Testis (tissue), 2 donors: ENCODE results near the gene MACF1.

Source experiments
- CTCF ChIP-seq, 3 experiments: fragments of 450-650 bp in 2 of 3; fragments of 200-600 bp in 1 of 3; sonication (generic) in 1 of 3; IDR thresholded peaks; one replicate each; pipeline ENCODE4 v1.5.1; 2016 to 2019; ENCODE audit warnings: antibody characterized with exemption in 3 of 3, mild to moderate bottlenecking in 2 of 3, moderate library complexity in 1 of 3
- POLR2A ChIP-seq: fragments of 450-650 bp; IDR thresholded peaks from one replicate; pipeline ENCODE4 v1.6.1; 2017; ENCODE audit warnings: antibody characterized with exemption, mild to moderate bottlenecking, moderate library complexity

DNA sequence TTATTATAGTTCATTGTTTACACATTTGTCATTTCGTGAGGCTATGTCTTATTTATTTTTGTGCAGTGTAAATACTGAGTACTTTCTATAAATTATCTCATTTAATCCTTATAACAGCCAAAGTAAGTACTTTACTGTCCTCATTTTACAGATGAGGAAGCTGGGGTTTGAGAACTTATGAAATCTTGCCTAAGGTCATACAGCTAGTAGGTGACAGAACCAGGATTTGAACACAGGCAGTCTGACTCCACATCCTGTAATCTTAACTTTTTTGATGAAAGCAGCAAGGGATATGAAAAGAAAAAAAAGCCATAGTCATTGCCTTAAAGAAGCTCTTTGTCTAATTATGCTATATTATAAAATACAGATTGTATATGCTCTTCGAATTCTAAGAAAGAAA is 179.8 kb downstream of the MACF1 start:
- TF ChIP-seq CTCF (IDR thresholded peaks at IDR 0.05) (no peak), POLR2A (no peak)
